Retina (tissue), 1 donor: Measurements from ENCODE around the gene SCG2.
"Not testable (repeated sequence)": the region's sequence is repeated elsewhere in the genome, so short reads cannot be mapped to it uniquely, and the experiment has no call there.

Source experiments
- DNase-seq: peaks from one replicate; pipeline ENCODE4 v3.0.0-alpha.2; 2016

Gene SCG2

DNA sequence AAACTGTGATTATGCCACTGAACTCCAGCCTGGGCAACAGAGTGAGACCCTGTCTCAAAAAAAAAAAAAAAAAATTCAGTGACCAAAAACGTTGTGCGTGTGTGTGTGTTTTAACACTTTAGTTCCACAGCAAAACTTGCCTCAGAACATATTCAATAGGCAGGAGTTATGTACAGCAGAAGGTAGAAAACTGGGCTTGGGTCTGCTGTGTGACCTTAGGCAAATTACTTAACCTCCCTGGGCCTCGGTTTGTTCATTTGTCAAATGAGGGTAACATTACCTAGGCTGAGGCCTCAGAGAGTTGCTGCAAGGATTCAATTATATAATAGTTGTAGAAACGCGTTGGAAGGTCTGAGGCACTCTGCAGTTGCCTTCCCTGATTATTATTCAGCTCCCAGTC is 10.3 kb upstream of the SCG2 start:
- no peak for DNase-seq

DNA sequence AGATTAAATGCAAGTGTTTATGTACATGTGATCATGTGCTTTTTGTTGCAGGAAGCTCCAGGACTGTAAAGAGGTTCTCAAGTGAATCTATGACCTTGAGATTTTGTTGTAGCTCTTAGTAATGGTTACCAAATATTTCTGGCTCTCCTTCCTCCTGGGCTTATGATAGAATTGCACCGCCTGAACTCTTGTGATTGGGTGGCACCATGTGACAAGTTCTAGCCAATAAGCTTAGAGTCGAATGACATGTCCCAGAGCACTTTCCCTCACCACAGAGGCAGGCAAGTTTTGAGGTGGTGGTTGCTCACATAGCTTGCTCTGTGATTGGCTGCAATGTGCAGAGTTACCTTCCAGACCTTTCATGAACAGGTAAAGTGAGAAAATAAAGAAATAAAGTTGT is 8.9 kb upstream of the SCG2 start:
- no peak for DNase-seq

DNA sequence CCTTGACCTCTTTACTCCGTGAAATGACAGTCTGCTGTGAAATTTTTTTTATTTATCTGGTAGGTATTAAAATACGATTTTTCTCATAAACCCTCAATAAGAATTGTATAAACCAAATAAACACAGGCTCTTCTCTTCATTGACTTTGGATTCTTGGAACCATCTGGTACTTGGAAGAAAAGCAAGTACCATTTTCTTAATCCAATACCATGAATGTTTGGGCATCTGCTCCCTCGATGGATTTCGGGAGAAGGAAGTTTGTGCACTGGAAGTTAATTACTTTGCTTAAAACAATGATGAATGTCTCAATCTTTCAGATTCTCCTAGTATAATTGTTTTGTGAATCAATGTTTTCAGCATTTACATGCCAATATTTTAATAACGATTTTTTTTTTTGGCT is 5.3 kb upstream of the SCG2 start:
- DNase-seq = no peak

DNA sequence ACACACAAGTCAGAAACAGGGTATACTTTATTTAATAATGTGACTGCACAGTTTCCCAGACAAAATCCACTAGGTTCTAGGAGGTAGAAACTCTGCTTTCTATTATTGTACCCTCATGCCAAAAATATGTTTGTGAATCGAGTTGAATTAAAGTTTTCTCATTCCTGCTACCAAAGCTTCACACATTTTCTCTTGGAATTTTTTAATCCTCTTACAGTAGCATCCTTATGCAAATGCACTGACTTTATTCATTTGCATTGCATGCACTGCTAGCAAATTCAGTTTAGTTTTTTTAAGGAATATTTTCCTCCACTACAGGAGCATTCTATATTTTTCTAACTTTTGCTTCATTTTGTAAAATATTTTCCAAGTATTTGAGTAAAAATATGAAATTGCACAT is 4.8 kb upstream of the SCG2 start:
- DNase-seq = no peak

DNA sequence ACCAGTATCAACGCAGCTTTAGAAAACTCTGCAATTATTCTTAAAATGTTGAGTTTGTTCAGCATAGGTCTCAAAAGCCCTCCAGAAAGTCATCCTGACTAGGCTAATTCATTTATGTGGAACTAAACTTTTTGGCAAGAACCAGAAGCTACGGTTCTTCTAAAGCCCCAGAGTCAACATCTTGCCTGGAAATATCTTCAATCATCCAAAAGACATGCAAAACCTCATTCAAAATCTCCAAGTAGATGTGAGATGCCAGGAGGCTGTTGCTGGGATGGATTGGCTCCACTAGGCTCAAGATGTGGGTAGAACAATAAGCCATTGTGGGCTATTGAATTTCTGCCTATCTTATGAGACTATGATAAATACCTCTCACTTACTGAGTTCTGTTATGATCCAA is 2.1 kb upstream of the SCG2 start:
- no peak for DNase-seq

DNA sequence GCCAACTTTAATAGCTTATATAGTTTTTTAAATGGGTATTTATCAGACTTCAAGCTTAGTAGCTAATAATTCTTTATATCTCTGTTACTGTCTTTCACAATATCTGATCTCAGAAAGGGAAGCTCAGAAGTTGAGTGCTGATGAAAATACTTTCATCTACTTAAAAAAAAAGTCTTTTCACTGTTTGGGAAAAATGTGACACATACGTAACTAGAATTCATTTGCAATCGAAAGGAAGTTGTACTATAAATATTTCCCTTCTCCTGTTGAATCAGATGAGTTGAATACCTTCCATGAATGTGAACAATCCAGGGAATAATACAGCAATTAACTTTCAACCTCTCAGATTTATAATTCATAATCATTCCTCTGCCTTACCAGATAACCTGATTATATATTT is 811 bp upstream of the SCG2 start:
- DNase-seq = no peak

DNA sequence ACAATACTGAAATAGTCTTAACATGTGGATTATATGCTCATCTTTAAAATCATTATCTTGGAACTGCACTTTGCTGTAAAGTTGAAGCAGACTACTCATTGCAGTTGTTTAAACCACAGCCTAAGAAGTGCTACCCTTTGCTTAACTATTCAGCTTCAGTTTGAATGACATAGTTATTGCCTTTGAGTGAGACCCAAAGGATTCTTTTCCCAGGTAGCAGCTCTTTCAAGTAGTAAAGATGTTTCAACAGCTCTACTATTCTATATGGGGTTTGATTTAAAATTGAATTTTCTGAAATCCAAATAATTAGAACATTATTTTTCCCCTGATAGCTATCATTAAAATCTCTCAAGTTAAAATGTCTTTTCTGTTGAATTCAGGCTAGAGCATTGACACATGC is 1.1 kb downstream of the SCG2 start:
- no peak for DNase-seq

DNA sequence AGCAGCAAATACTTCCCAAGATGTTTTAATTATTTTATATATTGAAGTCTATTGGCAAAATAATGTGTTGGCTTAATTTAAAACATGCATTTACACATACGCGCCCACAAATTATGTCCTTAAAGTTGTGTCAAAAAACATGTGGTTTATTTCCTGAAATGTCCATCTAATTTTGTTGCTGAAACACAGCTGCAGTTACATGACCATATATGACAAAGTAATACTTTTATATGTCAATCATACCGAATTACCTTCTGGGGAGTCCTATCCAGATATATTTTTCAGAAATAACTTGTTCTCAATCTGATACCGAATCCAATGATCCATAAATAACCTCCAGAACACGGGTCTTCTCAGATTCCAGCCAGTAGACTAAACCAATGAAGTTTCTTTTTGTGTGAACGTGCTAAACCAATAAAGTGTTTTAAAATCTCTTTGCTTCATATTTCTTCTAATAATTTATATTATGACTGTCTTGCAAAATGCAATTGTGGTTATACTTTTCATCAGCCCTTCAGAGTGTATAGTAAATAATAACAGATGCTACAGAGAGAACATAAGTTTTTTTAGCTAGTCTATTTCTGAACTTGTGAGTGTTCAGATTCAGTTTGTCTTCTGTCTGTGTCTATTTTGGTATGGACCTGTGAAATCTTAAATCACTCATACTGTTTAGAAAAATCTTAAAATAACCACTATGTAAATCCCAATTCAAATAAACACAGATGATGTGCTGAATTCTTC is 2.4 kb downstream of the SCG2 start:
- DNase-seq = no peak

DNA sequence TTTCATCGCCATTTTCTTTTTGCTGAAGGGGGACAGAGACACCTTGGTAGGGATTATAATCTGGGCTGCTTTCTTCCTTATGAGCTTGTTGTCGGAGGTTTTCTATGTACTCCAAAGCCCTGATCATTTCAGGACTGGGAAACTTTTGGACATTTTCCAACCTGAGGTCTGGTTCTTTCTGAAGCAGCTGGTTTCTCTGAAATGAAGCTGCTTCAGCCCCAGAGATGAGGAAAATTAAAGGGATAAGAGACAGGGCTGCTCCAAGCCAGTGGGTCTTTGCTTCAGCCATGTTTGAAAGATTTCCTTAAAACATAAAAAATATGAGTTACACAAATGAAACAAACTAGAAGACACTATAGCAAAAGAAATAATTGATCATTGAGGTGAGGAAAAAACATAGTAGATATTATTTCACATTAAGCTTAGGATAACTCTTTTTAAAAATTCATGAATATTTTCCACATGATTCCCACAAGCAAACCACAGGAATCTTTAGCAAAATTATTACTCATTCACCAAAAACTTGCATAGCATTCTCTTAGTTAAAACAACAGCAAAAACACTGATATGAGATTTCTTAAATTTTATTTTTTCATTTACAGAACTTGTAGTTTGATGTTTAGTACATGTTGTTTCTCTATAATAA is 3.0 kb downstream of the SCG2 start:
- no peak for DNase-seq

DNA sequence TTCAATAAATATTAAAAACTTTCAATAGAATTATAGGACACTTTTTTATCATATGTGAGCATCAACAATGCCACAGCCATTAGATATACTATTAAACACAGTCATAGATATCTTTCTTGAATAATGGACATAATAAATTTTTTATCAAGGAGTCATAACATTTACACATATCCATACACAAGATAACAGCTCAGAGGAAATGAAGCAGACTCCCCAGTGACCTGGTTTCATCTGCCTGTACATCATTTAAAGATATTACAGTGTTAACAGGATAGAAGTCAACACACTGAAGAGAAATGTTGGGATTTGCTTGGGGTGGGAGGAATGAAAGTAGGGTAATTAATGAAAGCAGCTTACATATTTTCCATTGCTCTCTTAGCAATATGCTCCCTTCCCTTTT is 5.1 kb downstream of the SCG2 start:
- no peak for DNase-seq

DNA sequence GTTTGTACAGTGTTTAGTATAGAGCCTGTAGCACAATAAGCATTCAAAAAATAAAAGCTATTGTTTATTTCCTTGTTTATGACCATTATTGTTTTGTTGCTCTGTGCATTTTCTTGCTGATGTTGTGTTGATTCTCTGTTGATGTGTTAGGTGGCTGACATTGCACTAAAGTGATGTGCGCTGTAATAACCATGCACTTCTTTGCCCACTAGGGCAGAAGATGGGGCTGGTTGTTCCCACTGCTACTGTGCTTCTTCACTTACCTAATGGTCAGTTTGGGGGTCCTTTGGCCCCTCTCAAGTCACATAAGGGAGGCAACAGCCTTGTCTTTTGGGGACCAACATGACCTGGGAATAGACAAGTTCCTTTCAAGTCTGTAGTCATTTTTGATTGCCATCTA is 6.0 kb downstream of the SCG2 start:
- no peak for DNase-seq

DNA sequence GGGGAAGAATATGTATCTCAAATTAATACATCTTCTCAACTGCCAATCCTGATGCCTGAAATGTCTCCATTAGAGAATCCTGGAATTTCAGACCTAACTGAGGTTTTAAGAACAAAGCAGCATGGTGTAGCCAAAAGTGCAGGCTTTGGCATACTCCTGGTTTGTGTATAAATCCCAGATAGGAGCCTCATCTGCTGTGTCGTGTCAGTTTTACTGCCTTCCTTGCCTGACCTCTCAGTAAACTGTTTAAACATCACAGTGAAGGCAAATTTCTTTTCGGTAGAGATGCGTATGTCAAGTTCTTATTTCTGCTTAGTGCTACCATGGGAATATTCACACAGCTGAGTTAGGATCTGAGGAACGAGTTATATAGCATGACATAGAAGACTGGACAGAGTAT is 7.3 kb downstream of the SCG2 start:
- no peak for DNase-seq

DNA sequence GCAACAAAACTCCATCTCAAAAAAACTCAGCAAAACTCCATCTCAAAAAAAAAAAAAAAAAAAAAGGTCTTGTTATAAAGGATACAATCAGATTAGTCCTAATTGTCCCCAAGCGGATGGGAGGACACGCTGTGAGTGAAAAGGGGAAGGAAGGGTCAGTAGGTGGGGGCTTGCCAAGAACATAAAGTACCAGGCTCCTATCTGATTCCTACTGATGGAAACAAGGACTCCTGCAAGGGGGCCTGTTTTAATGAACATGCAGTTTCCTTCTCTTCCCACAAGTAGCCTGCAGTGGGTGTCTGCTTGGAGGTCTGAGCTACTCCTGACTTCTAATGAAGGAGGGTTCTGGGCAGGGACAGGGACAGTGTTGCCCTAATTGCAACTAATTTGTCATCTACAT is 7.9 kb downstream of the SCG2 start:
- DNase-seq = no peak

DNA sequence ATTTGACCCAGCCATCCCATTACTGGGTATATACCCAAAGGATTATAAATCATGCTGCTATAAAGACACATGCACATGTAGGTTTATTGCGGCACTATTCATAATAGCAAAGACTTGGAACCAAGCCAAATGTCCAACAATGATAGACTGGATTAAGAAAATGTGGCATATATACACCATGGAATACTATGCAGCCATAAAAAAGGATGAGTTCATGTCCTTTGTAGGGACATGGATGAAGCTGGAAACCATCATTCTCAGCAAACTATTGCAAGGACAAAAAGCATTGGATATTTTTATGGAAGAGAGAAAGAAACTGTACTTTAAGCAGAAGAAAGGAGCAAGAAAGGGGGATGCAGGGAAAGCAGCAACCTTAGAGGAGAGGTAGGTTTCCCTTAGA is 9.5 kb downstream of the SCG2 start:
- not testable (repeated sequence) for DNase-seq

DNA sequence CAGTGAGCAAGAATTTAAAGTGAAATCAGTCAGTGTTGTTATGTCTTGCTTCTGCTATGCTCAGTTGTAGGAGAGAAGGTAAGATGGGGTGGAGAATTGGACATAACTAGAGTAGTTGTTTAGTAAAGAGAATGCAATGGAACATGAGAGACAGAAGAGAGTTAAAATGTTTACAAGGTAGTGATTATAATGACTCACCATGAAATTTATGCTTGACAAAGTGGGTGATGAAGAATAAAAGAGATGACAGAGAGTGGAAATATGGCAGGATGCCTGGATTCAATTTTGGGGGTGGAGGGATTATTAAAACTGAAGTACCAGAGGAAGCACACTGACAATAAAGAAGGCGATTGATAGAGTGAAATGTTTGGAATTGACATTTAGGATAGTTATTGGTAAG is 10.6 kb downstream of the SCG2 start:
- DNase-seq = no peak

DNA sequence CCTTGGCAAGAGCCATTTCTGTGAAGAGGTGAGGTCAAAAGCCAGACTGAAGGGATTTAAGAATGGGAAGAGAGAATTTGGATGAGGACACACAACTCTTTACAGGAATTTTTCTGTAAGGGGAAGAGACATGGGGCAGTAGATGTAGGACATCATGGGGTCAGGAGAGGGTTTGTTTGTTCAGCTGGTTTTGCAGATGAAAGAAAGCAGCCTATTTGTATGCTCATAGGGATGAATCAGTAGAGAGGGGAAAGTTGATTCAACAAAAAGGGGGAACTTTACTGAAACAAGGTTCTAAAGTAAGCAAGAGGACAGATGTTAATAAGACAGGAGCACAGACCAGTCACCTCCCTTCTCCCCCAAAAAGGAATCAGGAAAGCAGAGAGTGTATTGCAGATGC is 11.2 kb downstream of the SCG2 start:
- DNase-seq = no peak

DNA sequence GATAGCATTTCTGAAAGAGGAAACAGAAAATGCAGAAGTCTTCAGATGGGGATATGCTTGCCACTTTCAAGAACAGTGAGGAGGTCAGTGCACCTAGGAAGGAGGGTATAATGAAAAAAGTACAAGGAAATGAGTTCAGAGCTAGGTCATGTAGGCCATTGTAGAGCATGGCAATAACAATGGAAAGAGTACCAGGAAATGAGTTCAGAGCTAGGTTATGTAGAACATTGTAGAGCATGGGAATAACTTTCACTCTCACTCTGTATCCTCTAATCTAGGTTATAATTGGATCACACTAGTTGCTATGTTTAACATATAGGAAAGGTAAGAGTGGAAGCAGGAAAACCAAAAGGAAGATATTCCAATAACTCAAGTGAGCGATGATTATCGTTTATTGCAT is 12.3 kb downstream of the SCG2 start:
- no peak for DNase-seq

DNA sequence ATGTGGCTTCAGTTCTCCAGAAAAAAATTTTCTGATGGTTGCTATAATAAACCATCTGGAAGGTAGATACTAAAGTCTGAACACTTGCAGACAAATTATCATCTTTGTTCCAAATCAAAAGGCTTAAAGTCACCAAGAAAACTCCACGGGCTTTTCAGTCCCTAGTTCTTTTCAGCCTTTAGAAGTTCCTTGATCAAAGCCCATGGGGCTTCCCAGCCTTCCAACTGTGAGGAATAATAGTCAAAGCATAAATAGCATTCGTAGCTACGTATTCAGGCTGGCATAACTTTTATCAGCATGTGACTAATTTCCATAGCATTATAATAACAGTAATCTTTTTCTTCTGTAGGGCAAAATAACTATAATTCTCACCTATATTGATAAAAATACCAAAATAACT is 13.9 kb downstream of the SCG2 start:
- DNase-seq = no peak

DNA sequence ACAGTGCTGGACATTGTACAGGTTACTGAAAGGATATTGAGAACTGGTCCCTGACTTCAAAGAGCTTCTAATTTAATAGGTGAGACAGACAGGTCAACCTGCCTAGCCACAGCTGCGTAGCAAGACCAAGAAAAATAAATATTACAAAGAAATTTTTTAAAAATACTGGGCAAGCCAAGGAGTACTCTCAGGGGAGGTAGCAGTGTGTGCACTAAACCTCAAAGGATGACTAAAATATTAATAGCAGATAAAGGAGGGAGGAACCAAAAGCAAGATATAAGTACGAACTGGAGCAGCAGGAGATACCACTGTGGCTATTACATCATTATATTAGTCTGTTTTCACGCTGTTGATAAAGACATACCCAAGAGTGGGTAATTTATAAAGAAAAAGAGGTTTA is 14.9 kb downstream of the SCG2 start:
- no peak for DNase-seq

DNA sequence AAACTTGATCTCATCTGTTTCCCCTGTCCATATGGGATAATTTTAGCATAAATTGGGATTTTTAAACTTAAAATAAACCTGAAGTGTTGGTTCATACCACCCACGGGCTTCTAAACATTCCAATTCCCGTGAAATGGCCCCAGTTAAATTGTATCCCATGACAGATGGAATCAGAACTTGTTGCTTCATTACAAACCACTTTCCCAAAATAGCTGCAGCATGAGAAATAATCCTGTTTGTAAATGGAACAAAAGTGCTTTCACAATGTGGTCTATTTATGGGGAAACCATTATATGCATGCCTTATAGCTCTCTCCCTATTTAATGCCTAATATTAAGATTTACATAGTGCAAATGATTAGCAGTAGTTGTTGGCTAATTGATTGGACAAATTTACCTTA is 15.9 kb downstream of the SCG2 start:
- no peak for DNase-seq

DNA sequence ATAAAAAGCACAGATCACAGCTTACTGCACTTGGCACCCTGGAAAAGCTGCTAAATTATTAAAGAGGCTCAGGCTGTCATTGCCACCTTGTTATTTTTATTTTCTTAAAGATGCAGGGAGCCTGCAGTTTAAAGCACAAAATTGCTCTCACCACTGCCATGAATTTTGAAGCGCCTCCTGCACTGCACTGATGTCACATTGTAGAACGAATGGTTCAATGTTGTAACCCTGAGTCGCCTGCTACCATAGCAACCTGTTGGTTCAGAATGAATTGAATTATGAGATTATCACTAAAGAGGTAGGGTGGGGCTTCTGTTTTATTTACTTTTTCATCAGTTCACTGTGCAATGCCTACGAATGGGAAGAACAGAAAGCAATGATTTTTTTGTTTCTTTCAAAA is 16.5 kb downstream of the SCG2 start:
- no peak for DNase-seq

DNA sequence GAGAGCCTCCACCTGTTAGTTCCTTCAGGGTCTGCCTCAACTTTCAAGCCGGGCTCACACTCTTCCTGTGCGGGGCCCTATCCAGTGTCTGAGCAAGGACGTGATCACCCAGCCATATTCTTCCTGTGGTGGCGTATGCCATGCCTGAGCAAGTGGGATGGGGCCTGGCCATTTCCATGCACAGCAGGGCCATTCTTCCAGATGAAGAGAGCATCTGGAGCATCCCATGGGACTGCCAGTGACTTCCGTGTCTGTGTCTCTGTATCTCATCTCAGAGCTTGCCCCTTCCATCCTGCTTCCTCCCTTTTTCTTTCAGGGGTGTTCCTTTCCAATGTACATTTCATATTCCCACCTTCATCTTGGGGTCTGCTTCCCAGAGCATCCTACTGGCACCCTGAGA is 20.2 kb downstream of the SCG2 start:
- DNase-seq = no peak

DNA sequence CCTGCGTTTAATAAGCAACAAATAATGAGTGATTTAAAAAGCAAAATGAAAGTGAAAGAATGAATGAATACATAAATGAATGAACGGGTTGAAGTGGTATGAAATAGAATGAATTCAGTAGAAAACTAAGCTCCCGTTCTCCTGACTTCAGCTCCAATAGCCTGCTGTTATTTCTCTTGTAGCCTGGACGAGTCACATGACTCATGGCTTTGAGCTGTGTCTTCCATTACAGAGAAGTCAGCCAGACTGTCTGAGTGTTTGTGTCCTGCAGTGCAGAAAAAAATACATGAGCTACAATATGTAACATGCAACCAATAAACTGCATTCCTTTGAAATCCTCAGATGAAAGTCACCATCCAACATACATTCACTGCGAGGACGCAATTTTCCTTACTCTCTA is 21.2 kb downstream of the SCG2 start:
- DNase-seq = peak; percentile 13

DNA sequence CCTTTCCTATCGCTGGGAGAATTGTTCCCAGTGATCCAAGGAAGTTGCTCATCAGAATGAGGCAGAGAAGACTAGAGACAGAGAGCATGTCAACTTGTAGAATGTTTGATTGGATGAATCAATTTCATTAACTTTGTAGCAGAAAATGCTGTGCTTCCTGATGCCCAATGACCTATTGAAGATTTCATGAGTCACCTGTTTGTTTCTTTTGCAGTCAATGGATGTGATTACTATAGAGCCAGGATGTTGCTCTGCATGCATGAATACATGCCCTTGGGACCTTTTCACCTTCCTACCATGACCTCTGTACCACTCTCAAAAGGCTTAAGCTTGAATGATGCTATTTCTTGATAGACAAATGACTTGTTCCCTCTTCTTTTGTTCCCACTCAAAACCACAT is 23.3 kb downstream of the SCG2 start:
- no peak for DNase-seq

DNA sequence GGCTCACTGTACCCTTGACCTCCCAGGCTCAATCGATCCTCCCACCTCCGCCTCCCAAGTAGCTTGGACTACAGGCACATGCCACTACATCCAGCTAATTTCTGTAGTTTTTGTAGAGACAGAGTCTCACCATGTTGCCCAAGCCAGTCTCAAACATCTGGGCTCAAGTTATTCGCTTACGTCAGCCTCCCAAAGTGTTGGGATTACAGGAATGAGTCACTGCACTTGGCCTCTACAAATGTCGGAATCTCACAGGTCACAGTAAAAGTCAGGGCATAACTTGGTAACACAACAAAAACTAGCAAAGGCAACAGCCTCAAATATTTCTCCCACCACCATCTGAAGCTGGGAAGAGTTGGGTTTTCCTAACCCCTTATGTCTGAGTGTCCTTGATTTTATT is 25.3 kb downstream of the SCG2 start:
- DNase-seq = no peak
